ENCODE data around the gene DLD. TPM values are rescaled to one million over a fixed set of nuclear protein-coding genes. Genes with fewer than 3 reads are reported as not detected.

The DLD gene
- total RNA-seq, 2 donors from 2014 or later: 75.3 to 112 TPM

GRCh38 chr7:107860279-107860961 lies 30.6 kb upstream of the DLD start:
- H3K4me3 Mint-ChIP-seq: no peak overlapping the region
- ATAC-seq (replicated peaks): no peak
- peaks cover 51% of the 10 kb centered on the region for H3K4me1 Mint-ChIP-seq
- H3K36me3 Mint-ChIP-seq (ENCODE audit: low read depth): no peaks in the 10 kb centered on the region
- peak overlapping the region; percentile 68 for H3K27ac Mint-ChIP-seq
- no peaks in the 10 kb centered on the region for H3K27me3 Mint-ChIP-seq
- H3K9me3 Mint-ChIP-seq: peaks cover 9% of the 10 kb centered on the region

GRCh38 chr7:107860981-107861652 lies 29.9 kb upstream of the DLD start:
- Mint-ChIP-seq H3K27me3 (no peaks in the 10 kb centered on the region), H3K4me3 (no peak overlapping the region)

GRCh38 chr7:107865956-107866775 lies 24.8 kb upstream of the DLD start:
- peak; percentile 90 for ATAC-seq (replicated peaks)
- Mint-ChIP-seq H3K4me3 (peak overlapping the region; percentile 73), H3K36me3 (ENCODE audit: low read depth) (peaks cover 6% of the 10 kb centered on the region), H3K27ac (peak overlapping the region; percentile 99), H3K27me3 (no peaks in the 10 kb centered on the region), H3K4me1 (peaks cover 25% of the 10 kb centered on the region), H3K9me3 (peaks cover 5% of the 10 kb centered on the region)

More at GRCh38 chr7:107860981-107861652, 29.9 kb upstream of the DLD start:
- Mint-ChIP-seq H3K4me1 (peaks cover 56% of the 10 kb centered on the region), H3K9me3 (peaks cover 9% of the 10 kb centered on the region), H3K27ac (peak overlapping the region; percentile 68), H3K36me3 (ENCODE audit: low read depth) (peaks cover 6% of the 10 kb centered on the region)
- ATAC-seq (replicated peaks): no peak

GRCh38 chr7:107867858-107868466 lies 23.0 kb upstream of the DLD start:
- H3K27ac Mint-ChIP-seq: no peak overlapping the region
- H3K9me3 Mint-ChIP-seq: peaks cover 5% of the 10 kb centered on the region
- peaks cover 6% of the 10 kb centered on the region for H3K36me3 Mint-ChIP-seq (ENCODE audit: low read depth)
- no peaks in the 10 kb centered on the region for H3K27me3 Mint-ChIP-seq
- peaks cover 25% of the 10 kb centered on the region for H3K4me1 Mint-ChIP-seq
- no peak overlapping the region for H3K4me3 Mint-ChIP-seq
- no peak for ATAC-seq (replicated peaks)

- H3K4me1 Mint-ChIP-seq: peaks cover 18% of the 10 kb centered on the region
- no peak for ATAC-seq (replicated peaks)
- H3K27ac Mint-ChIP-seq: peak overlapping the region; percentile 23
- H3K27me3 Mint-ChIP-seq: no peaks in the 10 kb centered on the region
- no peaks in the 10 kb centered on the region for H3K9me3 Mint-ChIP-seq
- H3K36me3 Mint-ChIP-seq (ENCODE audit: low read depth): peaks cover 6% of the 10 kb centered on the region
- peak overlapping the region; percentile 37 for H3K4me3 Mint-ChIP-seq
These were observed 20.5 kb upstream of the DLD start for GRCh38 chr7:107870427-107871000.

- H3K27ac Mint-ChIP-seq: peak overlapping the region; percentile 57
- H3K4me1 Mint-ChIP-seq: peaks cover 13% of the 10 kb centered on the region
- H3K36me3 Mint-ChIP-seq (ENCODE audit: low read depth): no peaks in the 10 kb centered on the region
- no peak overlapping the region for H3K4me3 Mint-ChIP-seq
- H3K9me3 Mint-ChIP-seq: no peaks in the 10 kb centered on the region
- no peaks in the 10 kb centered on the region for H3K27me3 Mint-ChIP-seq
- ATAC-seq (replicated peaks): no peak
These were observed 16.9 kb upstream of the DLD start for GRCh38 chr7:107874111-107874510.

- ATAC-seq (replicated peaks): peak; percentile 78
- no peaks in the 10 kb centered on the region for H3K27me3 Mint-ChIP-seq
- H3K4me1 Mint-ChIP-seq: peaks cover 19% of the 10 kb centered on the region
- no peaks in the 10 kb centered on the region for H3K9me3 Mint-ChIP-seq
- no peak overlapping the region for H3K4me3 Mint-ChIP-seq
- H3K36me3 Mint-ChIP-seq (ENCODE audit: low read depth): no peaks in the 10 kb centered on the region
- H3K27ac Mint-ChIP-seq: peak overlapping the region; percentile 57
These were observed 16.2 kb upstream of the DLD start for GRCh38 chr7:107874605-107875446.

GRCh38 chr7:107876916-107877315 lies 14.1 kb upstream of the DLD start:
- no peaks in the 10 kb centered on the region for H3K9me3 Mint-ChIP-seq
- H3K27ac Mint-ChIP-seq: no peak overlapping the region
- no peak overlapping the region for H3K4me3 Mint-ChIP-seq
- H3K4me1 Mint-ChIP-seq: peaks cover 10% of the 10 kb centered on the region
- H3K27me3 Mint-ChIP-seq: no peaks in the 10 kb centered on the region
- H3K36me3 Mint-ChIP-seq (ENCODE audit: low read depth): no peaks in the 10 kb centered on the region
- no peak for ATAC-seq (replicated peaks)

- H3K4me1 Mint-ChIP-seq: peaks cover 10% of the 10 kb centered on the region
- H3K27me3 Mint-ChIP-seq: peaks cover 3% of the 10 kb centered on the region
- H3K9me3 Mint-ChIP-seq: no peaks in the 10 kb centered on the region
- H3K4me3 Mint-ChIP-seq: no peak overlapping the region
- no peak overlapping the region for H3K27ac Mint-ChIP-seq
- no peaks in the 10 kb centered on the region for H3K36me3 Mint-ChIP-seq (ENCODE audit: low read depth)
- no peak for ATAC-seq (replicated peaks)
These were observed 13.1 kb upstream of the DLD start for GRCh38 chr7:107877731-107878382.

GRCh38 chr7:107878636-107879035 lies 12.3 kb upstream of the DLD start:
- ATAC-seq (replicated peaks): peak; percentile 54
- no peaks in the 10 kb centered on the region for H3K9me3 Mint-ChIP-seq
- H3K4me1 Mint-ChIP-seq: peaks cover 10% of the 10 kb centered on the region
- peaks cover 3% of the 10 kb centered on the region for H3K27me3 Mint-ChIP-seq
- H3K36me3 Mint-ChIP-seq (ENCODE audit: low read depth): no peaks in the 10 kb centered on the region
- H3K27ac Mint-ChIP-seq: no peak overlapping the region
- no peak overlapping the region for H3K4me3 Mint-ChIP-seq

GRCh38 chr7:107879400-107880035 lies 11.5 kb upstream of the DLD start:
- Mint-ChIP-seq H3K36me3 (ENCODE audit: low read depth) (no peaks in the 10 kb centered on the region), H3K27me3 (peaks cover 3% of the 10 kb centered on the region), H3K4me3 (no peak overlapping the region), H3K4me1 (peaks cover 8% of the 10 kb centered on the region), H3K27ac (no peak overlapping the region), H3K9me3 (no peaks in the 10 kb centered on the region)
- peak; percentile 75 for ATAC-seq (replicated peaks)

GRCh38 chr7:107882766-107883165 lies 8.2 kb upstream of the DLD start:
- no peak for ATAC-seq (replicated peaks)
- no peak overlapping the region for H3K4me3 Mint-ChIP-seq
- peaks cover 3% of the 10 kb centered on the region for H3K27me3 Mint-ChIP-seq
- peaks cover 6% of the 10 kb centered on the region for H3K4me1 Mint-ChIP-seq
- no peaks in the 10 kb centered on the region for H3K36me3 Mint-ChIP-seq (ENCODE audit: low read depth)
- H3K27ac Mint-ChIP-seq: no peak overlapping the region
- H3K9me3 Mint-ChIP-seq: no peaks in the 10 kb centered on the region
